Stimulated activated CD4-positive, alpha-beta T cell treated with anti-CD3 and anti-CD28 coated beads, TNF-alpha, amount 100 ng/mL, for 4 hours (primary cell): ENCODE measurements around the gene ADGRD2.

ENCODE experiments used
- DNase-seq, 3 experiments: peaks; one replicate each; pipeline ENCODE4 v3.0.0-alpha.2; 2020; ENCODE audit warnings: low read depth in 3 of 3

The ADGRD2 gene

DNA sequence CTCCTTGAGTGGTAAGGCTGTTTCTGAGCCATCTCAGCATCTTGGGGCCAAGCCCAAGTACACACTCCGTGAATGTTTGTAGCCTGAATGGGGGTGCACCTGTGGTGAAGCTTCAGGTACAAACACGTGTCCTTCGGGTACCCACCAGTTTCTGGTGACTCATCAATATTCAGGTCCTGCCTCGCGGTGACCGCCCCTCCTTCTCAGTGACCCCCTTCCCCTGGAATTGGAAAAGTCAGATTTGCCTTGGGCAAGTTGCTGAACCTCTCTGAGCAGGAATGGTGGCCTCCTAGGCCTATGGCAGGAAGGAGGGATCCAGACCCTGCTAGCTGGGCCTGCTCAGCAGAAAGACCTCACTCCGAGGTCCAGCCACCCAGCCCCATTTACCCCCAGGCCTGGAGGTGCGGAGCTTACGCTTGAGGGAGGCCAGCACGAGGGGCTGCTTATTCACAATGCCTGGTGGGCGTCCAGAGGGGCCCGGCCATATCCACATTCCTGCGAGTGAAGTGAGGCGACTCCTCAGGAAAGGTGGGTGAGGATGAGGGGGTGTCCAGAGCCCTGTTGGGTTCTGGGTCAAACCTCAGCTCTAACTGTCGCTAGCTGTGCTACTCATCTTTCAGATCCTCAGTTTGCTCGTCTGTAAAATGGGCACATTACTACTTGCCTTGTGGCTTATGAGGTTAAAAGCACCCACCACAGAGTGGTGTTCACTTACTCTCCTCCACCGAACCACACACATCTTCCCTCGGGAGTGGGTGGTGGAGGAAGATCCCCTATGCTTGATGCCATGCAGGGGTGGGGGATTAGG, 7.0 kb downstream of the ADGRD2 start:
- no peak for DNase-seq

DNA sequence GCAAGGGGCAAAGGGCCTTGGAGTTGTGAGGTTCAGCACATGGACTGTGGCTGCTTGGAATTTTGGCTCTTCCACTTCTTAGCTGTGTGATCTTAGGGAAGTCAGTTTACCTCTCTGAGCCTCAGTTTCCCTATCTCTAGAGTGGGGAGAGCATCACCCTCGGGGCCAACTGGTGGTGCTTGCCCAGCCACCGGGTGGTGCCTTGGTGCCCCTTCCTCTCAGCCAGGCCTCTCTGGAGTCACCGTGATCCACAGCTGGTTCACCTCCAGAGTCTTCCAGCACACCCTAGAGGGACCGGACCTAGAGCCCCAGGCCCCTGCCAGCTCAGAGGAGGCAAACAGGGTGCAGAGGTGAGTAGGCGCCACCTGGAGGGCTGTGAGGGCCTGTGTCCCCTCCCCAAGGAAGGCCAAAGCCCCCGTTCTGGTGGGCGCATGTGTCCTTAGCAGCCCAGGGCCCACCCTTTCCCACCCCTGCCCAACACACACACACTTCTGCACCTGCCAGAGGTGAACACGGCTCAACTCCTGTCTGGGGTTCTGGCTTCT, 7.7 kb downstream of the ADGRD2 start:
- DNase-seq, result no peak

DNA sequence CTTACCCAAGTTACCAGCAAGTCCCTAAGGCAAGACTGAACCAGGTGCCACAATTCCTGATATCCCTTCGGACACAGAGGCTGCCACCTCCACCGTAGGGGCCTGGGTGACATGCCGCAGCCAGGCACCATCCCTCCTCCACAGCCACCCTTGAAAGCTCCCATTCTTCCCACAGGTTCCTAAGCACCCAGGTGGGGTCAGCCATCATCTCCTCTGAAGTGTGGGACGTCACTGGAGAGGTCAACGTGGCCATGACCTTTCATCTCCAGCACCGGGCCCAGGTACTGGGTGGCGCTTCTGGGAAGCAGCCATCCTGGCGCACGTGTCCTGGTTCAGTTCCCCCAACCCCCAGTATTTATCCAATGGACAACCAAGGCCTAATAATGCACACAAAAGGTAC, 8.2 kb downstream of the ADGRD2 start:
- no peak for DNase-seq

DNA sequence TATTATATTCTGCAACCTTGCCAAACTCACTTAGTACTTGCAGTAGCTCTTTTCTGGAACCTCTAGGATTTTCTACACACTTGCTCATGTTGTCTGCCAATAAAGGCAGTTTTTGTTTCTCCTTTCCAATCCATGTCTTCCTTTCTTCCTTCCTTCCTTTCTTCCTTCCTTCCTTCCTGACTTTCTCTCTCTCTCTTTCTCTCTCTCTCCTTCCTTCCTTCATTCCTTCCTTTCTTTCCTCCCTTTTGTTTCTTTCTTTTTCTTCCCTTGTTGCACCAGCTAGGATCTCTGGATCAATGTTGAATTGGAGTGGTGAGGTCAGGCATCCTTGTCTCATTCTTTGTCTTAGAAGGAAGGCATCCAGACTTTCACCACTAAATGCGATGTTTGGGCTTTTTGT, 12.5 kb downstream of the ADGRD2 start:
- DNase-seq, result no peak

DNA sequence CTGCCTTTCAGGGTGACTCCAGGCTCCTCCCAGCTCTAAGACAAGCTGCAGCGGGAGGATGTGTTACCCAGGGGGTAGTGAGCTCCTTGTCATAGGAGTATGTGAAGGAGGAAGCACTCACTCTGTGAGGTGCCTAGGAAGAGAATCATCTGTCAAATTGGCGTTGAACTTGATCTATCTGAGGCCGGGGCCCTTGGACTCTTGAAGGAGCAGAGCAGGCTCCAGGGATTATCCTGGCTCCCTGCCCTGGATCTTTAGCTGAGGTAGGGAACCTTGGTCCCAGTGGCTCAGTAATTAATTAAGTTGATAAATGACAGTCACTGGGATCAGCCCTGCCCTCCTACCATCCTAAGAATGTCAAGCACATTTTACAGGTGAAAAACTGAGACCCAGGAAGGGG, 15.5 kb downstream of the ADGRD2 start:
- no peak for DNase-seq

DNA sequence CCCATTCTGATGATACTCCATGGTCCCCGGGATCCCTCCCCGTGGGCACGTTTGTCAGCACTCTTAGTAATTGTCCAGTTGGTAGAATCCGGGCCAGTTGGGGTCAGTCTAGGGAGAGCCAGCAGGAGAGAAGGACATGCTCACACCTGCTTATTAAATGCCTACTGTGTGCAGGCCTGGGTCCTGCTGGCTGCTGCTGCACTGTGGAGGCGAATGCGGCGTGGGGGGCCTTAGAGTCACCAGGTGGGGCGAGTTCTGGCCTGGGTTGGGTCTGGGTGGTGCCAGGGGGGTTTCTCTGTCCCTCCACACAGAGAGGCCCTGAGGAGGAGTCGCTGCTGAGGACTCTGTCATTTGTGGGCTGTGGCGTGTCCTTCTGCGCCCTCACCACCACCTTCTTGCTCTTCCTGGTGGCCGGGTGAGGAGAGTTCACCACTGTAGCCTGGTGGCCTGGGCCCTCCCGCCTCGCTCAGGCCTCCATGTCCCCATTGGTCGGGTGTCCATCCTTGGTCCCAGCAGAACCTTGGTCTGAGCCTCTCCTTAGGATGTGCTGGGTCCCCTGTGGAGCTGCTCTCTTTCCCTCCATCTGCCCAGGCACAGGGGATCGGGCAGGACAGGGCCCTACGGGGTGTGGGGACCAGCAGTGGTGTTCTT, 17.3 kb downstream of the ADGRD2 start:
- no peak for DNase-seq

DNA sequence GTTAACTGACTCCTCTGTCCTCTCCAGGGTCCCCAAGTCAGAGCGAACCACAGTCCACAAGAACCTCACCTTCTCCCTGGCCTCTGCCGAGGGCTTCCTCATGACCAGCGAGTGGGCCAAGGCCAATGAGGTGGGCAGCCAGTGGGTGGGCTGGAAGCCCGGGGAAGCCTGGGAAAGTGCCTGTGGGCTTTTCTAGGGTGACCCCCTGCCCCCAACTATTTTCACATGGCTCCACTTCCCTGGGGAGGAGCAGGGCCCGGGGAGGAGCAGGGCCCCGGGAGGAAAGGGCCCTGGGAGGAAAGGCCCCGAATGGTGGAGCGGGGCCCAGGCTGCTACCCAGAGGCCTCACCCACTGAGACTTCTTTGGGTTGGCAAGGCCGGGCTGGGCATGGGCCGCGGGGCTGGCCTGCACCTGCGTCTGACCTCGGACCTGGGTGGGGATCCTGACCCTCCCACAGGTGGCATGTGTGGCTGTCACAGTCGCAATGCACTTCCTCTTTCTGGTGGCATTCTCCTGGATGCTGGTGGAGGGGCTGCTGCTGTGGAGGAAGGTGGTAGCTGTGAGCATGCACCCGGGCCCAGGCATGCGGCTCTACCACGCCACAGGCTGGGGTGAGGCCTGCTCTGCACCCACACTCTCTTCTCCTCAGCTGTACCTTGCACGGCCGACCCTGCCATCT, 17.9 kb downstream of the ADGRD2 start:
- DNase-seq, result no peak

DNA sequence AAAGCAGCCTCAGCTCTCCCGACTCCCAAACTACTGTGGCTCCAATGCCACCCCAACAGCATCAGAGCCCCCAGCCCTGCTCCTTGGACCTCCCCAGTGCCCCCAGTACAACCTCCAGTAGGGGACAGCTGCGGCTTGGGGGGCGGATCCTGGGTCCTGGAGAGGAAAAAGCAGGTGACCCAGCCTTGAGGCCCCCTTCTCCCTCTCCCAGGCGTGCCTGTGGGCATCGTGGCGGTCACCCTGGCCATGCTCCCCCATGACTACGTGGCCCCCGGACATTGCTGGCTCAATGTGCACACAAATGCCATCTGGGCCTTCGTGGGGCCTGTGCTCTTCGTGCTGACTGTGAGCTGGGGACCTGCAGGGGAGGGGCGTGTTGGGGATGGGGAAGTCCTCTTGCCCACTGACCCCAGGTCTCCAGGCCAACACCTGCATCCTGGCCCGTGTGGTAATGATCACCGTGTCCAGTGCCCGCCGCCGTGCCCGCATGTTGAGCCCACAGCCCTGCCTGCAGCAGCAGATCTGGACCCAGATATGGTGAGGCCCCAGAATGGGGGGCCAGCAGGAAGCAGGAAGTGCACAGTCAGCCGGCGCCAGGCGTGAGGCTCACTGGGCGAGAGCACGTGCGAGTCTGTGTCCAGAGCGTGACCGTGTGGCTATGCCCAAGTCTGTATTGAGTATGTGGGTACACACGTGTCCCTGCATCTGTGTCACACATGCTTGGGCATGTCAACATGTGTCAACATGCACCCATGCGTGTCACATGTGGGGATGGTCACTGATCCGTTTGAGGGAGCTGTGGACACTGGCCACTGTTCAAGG, 19.0 kb downstream of the ADGRD2 start:
- no peak for DNase-seq

DNA sequence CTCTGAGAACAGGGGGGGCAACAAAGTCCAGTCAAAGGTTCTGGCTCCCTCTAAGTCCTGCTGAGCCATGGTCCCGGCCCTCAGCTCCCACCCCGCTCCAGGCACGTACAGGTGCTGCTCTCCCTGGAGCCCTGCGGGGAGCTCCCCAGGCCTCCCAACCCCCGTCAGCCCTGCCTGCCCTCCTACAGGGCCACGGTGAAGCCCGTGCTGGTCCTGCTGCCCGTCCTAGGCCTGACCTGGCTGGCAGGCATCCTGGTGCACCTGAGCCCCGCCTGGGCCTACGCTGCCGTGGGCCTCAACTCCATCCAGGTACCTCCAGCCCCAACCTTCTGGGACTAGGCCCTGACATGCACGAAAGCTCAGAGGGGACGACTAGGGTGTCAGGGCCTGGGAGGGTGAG, 20.1 kb downstream of the ADGRD2 start:
- no peak for DNase-seq

DNA sequence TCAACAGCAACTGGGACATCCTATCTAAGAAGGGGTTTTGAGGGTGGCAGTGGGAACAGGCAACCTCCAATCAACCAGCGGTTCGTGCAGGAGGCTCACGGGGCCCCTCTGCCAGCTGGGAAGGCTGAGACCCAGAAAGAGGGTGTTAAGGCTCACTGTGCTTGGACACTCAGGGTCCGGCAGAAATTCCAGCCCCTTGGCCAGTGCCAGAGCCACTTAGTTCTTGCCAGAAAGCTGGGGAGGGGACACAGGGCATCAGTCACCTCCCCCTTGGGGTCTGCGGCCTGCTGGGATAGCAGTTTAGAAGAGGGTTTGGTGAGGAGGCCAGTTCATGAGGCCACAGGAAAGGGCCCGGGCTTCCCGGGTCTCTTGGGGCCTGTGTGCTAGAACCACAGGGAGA, 20.5 kb downstream of the ADGRD2 start:
- no peak for DNase-seq

DNA sequence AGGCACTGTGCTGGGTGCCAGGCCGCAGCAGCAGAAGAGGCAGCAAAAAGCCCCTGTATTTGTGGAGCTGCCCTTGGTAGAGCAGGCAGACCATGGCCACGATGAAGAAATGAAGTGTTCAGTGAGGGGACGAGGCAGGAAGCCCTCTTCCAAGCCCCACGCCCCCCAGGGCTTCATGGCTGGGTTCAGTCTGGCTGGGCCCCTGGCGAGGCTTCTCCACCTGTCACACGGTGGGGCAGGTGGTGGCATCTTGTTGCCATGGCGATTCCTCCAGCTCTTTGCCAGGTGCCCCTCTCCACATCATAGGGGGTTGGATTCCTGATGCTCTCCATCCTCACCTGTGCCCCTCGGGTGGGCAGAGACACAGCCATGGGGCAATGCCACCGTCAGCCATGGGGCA, 21.5 kb downstream of the ADGRD2 start:
- no peak for DNase-seq

DNA sequence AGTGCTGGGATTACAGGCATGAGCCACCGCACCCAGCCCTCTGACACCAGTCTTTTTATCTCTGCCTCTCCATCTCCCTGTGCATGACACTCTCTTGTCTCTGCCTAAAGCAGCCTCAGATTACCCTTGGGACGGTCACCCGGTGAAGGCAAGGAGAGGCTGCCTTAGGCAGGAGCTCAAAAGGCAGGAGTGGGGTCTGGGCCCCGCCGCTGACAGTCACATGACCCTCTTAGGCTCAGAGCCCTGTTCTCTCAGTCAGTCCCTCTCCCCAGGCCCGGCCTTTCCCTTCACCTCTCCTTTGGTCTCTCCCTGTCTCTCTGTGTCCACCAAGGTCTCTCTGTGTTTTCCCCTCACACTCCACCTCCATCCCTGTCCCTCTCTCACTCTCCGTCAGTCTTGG, 22.5 kb downstream of the ADGRD2 start:
- DNase-seq, result no peak

DNA sequence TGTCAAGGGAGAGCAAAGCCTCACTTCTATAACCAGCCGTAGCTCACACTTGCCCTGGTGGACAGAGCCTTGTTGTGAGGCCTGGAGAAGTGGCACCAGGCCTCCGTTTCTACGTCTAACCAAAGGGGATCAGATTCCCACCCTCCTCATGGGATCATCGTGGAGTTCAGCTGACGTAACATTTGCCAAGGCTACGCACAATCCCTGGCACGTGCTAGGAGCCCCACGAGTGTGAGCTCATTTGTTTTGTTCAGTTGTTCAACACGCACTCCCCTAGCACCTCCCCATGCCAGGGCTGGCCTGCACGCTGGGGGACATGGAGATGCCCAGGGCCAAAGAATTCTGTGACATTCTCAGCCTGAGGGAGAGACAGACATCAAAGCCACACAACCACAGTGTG, 23.1 kb downstream of the ADGRD2 start:
- no peak for DNase-seq

DNA sequence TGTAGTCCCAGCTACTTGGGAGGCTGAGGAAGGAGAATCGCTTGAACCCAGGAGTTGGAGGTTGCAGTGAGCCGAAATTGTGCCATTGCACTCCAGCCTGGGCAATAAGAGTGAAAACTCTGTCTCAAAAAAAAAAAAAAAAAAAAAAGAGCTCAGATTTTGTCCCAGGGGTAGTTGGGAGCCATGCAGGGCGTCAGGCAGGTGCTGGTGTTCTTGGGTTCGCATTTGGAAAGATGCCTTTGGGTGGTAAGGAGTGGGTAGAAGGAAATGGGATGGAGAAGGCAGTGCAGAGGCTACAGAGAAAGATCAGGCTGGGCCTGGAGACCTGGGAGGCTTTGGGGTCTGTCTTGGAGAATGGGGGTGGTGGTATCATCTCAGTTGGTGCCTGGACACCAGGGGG, 23.9 kb downstream of the ADGRD2 start:
- DNase-seq, result no peak

DNA sequence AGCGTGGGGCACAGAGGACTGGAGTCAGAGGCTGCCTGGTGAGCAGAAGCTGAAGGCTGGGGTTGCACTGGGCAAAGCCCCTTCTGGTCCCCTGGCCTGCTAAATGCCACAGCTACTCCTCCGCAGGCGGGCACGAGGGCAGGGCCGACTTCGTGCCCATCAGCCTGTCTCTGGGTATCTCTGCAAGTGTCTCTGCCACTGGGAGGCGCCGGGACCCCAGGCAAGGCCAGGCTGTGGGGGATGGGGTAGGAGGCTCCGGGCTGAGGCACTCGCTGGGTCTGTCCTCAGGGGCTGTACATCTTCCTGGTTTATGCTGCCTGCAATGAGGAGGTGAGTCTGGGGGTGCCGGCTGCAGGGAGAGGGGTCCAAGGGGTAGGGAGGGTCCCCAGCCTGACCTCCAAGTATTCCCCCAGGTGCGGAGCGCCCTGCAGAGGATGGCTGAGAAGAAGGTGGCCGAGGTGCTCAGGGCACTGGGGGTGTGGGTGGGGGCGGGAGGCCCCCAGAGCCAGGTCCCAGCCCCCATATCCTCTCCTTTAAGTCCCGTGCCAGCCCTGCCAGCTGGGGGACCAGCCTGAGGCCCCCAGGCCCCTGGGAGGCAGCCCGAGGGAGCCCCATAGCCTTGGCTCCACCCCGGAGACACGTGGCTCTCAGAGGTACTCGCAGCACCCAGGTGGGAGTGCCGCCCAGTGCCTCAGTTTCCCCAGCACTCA, 25.1 kb downstream of the ADGRD2 start:
- DNase-seq, result no peak

DNA sequence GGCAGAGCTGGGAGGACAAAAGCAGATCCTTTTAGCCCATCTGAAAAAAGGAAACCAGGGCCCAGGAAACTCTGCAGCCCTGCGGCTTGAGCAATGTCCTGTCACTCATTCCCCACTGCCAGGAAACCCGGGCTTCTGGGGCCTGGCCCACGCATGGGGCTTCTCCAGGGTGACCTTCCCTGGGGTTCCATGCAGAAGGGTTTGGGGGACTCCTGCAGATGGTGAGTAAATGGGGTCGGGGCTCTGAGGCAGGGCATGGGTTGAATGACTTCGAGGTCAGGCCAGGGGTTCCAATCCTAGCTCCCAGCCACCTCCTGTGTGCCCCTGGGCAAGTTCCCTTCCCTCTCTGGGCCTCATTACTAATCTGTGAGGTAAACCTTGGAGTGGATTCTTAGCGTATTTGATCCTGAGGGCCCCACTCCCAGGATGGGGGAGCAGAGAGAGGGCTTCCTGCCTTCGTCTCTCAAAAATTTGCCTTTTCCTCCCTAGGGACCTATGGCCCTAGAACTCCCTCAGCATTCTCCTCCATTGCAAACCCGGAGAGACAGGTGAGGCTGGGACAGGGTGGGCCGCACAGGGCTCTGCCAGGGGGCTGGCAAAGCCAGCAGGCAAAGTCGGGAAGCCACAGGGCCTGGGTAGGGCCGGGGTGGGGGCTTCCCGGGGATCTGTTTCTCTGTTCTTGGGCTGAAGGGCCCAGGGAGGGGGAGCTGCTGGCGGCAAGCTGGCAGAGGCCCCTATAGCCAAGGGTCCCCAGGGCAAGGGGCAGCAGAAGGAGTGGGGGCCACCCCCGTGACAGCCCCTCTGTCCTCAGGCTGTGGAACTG, 25.8 kb downstream of the ADGRD2 start:
- DNase-seq, result no peak

DNA sequence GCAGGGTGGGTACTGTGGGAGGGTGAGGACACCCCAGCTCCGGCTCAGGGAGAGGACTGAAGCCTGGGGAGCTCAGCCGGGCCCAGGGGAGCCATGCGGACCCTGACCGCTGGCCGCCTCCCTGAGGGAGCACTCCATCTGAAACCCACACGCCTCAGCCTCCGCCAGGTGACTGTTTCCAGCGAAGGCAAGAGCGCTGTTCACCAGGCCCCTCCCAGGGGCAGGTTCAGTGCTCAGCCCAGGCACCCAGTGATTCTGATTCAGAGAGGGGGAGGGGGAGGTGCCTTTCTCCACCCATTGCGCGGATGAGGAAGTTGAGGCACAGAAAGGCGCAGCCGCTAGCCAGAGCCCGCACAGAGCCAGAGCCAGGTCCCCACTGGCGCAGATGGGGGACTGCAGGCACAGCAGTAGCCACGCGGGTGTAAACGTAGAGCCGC, 27.0 kb downstream of the ADGRD2 start:
- DNase-seq, result no peak

DNA sequence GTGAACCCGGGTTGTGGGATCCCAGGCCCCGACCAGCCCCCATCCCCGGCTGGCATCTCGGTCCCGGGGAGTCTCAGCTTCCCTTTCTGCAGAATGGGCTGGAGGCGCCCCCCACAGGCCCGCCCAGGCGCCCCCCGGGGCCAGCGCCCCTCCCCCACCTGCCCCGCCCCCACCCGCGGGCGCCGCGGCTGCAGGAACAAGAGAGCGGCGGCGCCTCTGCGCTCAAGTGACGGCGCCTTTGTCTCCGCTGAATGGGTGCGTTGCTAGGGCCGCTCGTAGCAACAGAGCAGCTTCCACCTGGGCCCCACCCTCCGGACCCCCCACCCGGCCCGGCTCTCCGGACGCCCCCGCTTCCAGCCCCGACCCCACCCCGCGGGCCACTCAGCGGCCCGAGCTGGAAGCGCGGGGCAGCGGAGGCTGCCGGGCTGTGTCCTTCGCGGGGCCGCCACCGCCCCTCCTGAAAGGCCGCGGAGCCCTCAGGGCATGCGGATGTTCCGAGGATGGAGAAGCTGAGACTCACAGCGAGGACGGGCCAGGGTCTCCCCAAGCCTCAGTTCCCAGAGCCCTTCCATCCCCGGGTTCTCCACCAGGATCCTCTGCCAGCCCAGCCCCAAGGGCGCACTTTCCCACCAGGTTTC, 27.5 kb downstream of the ADGRD2 start:
- no peak for DNase-seq

DNA sequence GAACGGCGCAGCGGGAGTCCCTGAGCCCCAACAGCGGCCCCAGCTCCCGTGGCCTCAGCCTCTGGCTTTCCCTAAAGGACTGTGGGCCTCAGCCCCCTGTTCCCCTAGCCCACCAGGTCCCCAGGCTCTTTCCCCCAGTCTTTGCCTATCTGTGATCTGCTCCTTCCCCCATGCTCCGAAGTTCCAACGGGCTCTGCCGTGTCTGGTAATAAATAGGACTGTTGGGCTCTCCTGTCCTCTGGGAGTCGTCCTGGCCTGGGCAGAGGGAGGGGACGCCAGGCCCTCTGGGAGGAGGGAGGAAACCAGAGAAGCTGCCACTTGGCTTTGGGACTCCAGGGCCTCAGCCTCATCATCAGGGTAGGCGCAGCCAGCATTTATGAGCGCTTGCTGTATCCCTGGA, 28.1 kb downstream of the ADGRD2 start:
- no peak for DNase-seq

DNA sequence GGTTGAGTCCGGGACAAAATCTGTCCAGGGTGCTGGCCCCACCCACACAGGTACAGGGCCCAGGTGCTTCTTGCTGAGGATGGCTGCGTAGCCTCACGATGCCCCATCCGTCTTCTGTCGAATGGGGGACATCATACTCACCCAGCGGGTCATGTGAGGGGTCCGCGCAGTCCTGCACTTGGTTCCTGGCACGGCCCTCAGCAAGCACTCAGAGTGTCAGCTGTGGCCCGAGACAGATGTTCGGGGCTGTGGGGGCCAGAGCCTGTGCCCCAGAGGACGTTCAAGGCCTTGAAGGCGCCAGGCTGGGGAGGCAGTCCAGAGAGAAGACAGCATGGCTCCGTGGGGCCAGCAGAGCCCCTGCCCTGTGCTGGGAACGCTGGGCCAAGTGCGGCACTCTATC, 29.1 kb downstream of the ADGRD2 start:
- DNase-seq, result no peak
